H9 (cell line): ENCODE results near the gene MFRP. TPM values are rescaled to one million over a fixed set of nuclear protein-coding genes. Genes with fewer than 3 reads are reported as not detected.

ENCODE experiments used
- DNase-seq: peaks from one replicate; pipeline ENCODE4 v3.0.0-alpha.2; 2017
- H2AFZ ChIP-seq: one replicate; pipeline ENCODE4 v1.6.1; 2013; ENCODE audit warnings: mild to moderate bottlenecking, low read length, control low read depth, moderate library complexity
- H2AK5ac ChIP-seq: 2 replicates; pipeline ENCODE4 v1.6.1; 2013; ENCODE audit warnings: low read length, control low read depth, mixed read lengths; ENCODE audit not compliant: insufficient read length
- H2BK120ac ChIP-seq: one replicate; pipeline ENCODE4 v1.6.1; 2013; ENCODE audit warnings: low read depth, mild to moderate bottlenecking, low read length, control low read depth, inconsistent platforms; ENCODE audit not compliant: poor library complexity, severe bottlenecking
- H2BK12ac ChIP-seq: 2 replicates; pipeline ENCODE4 v1.6.1; 2013; ENCODE audit warnings: low read length, control low read depth, mixed read lengths, low read depth; ENCODE audit not compliant: insufficient read length
- H2BK15ac ChIP-seq: 2 replicates; pipeline ENCODE4 v1.6.1; 2013; ENCODE audit warnings: low read depth, low read length, control low read depth
- H2BK20ac ChIP-seq: one replicate; pipeline ENCODE4 v1.6.1; 2013; ENCODE audit warnings: low read depth, mild to moderate bottlenecking, low read length, control low read depth, inconsistent platforms; ENCODE audit not compliant: poor library complexity, severe bottlenecking
- H2BK5ac ChIP-seq: 2 replicates; pipeline ENCODE4 v1.6.1; 2013; ENCODE audit warnings: low read length, control low read depth, mixed read lengths; ENCODE audit not compliant: insufficient read length
- H3K14ac ChIP-seq: 2 replicates; pipeline ENCODE4 v1.6.1; 2013; ENCODE audit warnings: low read length, control low read depth; ENCODE audit not compliant: insufficient read depth
- H3K18ac ChIP-seq: 2 replicates; pipeline ENCODE4 v1.6.1; 2013; ENCODE audit warnings: low read depth, mild to moderate bottlenecking, mixed read lengths, low read length, control low read depth; ENCODE audit not compliant: insufficient read length
- H3K23ac ChIP-seq: 2 replicates; pipeline ENCODE4 v1.6.1; 2013; ENCODE audit warnings: low read length, control low read depth, mixed read lengths, low read depth; ENCODE audit not compliant: insufficient read length
- H3K23me2 ChIP-seq: 2 replicates; pipeline ENCODE4 v1.6.1; 2013; ENCODE audit warnings: low read depth, mild to moderate bottlenecking, mixed read lengths, low read length, control low read depth; ENCODE audit not compliant: insufficient read length, poor library complexity, severe bottlenecking
- H3K27ac ChIP-seq: 2 replicates; pipeline ENCODE4 v1.5.1; 2013; ENCODE audit warnings: low read length, control low read depth, mixed read lengths, low read depth; ENCODE audit not compliant: insufficient read length
- H3K27me3 ChIP-seq: 2 replicates; pipeline ENCODE4 v1.6.1; 2013; ENCODE audit warnings: low read length, control low read depth, inconsistent platforms; ENCODE audit not compliant: insufficient read depth
- H3K4ac ChIP-seq: 2 replicates; pipeline ENCODE4 v1.6.1; 2013; ENCODE audit warnings: low read depth, mild to moderate bottlenecking, control low read depth, inconsistent platforms, low read length, moderate library complexity
- H3K4me1 ChIP-seq: 2 replicates; pipeline ENCODE4 v1.6.1; 2013; ENCODE audit warnings: low read length, control low read depth, inconsistent platforms; ENCODE audit not compliant: insufficient read depth
- H3K4me2 ChIP-seq: 2 replicates; pipeline ENCODE4 v1.6.1; 2013; ENCODE audit warnings: low read length, control low read depth, mixed read lengths; ENCODE audit not compliant: insufficient read length, insufficient read depth
- H3K56ac ChIP-seq: 2 replicates; pipeline ENCODE4 v1.6.1; 2013; ENCODE audit warnings: low read depth, mild to moderate bottlenecking, mixed read lengths, low read length, control low read depth; ENCODE audit not compliant: insufficient read length
- H3K79me1 ChIP-seq: 2 replicates; pipeline ENCODE4 v1.6.1; 2013; ENCODE audit warnings: low read depth, mild to moderate bottlenecking, moderate library complexity, low read length, control low read depth, inconsistent platforms; ENCODE audit not compliant: insufficient read depth, poor library complexity, severe bottlenecking
- H3K79me2 ChIP-seq: 2 replicates; pipeline ENCODE4 v1.6.1; 2013; ENCODE audit warnings: low read length, control low read depth, inconsistent platforms; ENCODE audit not compliant: insufficient read depth
- H3K9ac ChIP-seq: 2 replicates; pipeline ENCODE4 v1.6.1; 2013; ENCODE audit warnings: low read length, control low read depth, mixed read lengths; ENCODE audit not compliant: insufficient read length; ENCODE audit errors: extremely low read depth
- H3K9me3 ChIP-seq: one replicate; pipeline ENCODE4 v1.6.1; 2013; ENCODE audit warnings: low read depth, low read length, inconsistent platforms; ENCODE audit not compliant: control insufficient read depth
- H3T11ph ChIP-seq: one replicate; pipeline ENCODE4 v1.6.1; 2013; ENCODE audit warnings: mild to moderate bottlenecking, low read length, control low read depth, inconsistent platforms
- H4K20me1 ChIP-seq: one replicate; pipeline ENCODE4 v1.6.1; 2013; ENCODE audit not compliant: control insufficient read depth, insufficient read length, insufficient read depth
- H4K5ac ChIP-seq: 2 replicates; pipeline ENCODE4 v1.6.1; 2013; ENCODE audit warnings: low read depth, mild to moderate bottlenecking, mixed read lengths, low read length, control low read depth; ENCODE audit not compliant: insufficient read length
- H4K8ac ChIP-seq: replicated peaks from 2 replicates; pipeline ENCODE4 v1.6.1; 2013; ENCODE audit warnings: low read length, control low read depth, mixed read lengths, low read depth; ENCODE audit not compliant: insufficient read length
- H4K91ac ChIP-seq: 2 replicates; pipeline ENCODE4 v1.6.1; 2013; ENCODE audit warnings: low read depth, mild to moderate bottlenecking, moderate library complexity, mixed read lengths, low read length, control low read depth; ENCODE audit not compliant: insufficient read length
- H3K27ac Mint-ChIP-seq, 3 experiments: 2 replicates in 2 of 3; 3 replicates in 1 of 3; pipeline ENCODE4 v1.8.0; 2020 to 2021; ENCODE audit warnings: mixed read lengths in 3 of 3, mild to moderate bottlenecking in 1 of 3, moderate library complexity in 1 of 3
- H3K27me3 Mint-ChIP-seq: 2 replicates; pipeline ENCODE4 v1.8.0; 2021; ENCODE audit warnings: low read depth, mild to moderate bottlenecking, moderate library complexity, mixed read lengths
- H3K36me3 Mint-ChIP-seq, 3 experiments: 2 replicates in 2 of 3; 3 replicates in 1 of 3; pipeline ENCODE4 v1.8.0; 2020 to 2021; ENCODE audit warnings: low read depth in 3 of 3, mixed read lengths in 3 of 3; ENCODE audit not compliant: insufficient read depth in 1 of 3
- H3K4me1 Mint-ChIP-seq, 2 experiments: 2 replicates each; pipeline ENCODE4 v1.8.0; 2020; ENCODE audit warnings: mixed read lengths in 2 of 2
- H3K4me3 Mint-ChIP-seq, 2 experiments: 2 replicates in 1 of 2; 3 replicates in 1 of 2; pipeline ENCODE4 v1.8.0; 2020 to 2021; ENCODE audit warnings: mild to moderate bottlenecking in 2 of 2, mixed read lengths in 2 of 2, moderate library complexity in 1 of 2
- H3K9me3 Mint-ChIP-seq, 2 experiments: 2 replicates in 1 of 2; 3 replicates in 1 of 2; pipeline ENCODE4 v1.8.0; 2020; ENCODE audit warnings: mild to moderate bottlenecking in 2 of 2, mixed read lengths in 2 of 2, moderate library complexity in 1 of 2
- CTCF ChIP-seq: fragments of 200-600 bp; sonication (generic); conservative IDR thresholded peaks from 3 replicates; pipeline ENCODE4 v1.8.0; 2021; ENCODE audit warnings: antibody characterized with exemption, mild to moderate bottlenecking
- WGBS: extraction: QIAGEN DNeasy Blood & Tissue Kit; methylation state at CpG from one replicate; pipeline ENCODE4 v1.1.7; 2013; ENCODE audit warnings: missing lambda C conversion rate, low lambda C conversion rate, mixed read lengths; ENCODE audit not compliant: insufficient read length; ENCODE audit errors: extremely low coverage; 5-methylcytosine and 5-hydroxymethylcytosine counted together
- total RNA-seq: library from RNA; stranded (reverse); gene quantifications from 2 replicates; pipeline ENCODE4 v1.2.1, GENCODE V29; 2021

The MFRP gene
- total RNA-seq, 1 experiment from 2014 or later = not detected

DNA sequence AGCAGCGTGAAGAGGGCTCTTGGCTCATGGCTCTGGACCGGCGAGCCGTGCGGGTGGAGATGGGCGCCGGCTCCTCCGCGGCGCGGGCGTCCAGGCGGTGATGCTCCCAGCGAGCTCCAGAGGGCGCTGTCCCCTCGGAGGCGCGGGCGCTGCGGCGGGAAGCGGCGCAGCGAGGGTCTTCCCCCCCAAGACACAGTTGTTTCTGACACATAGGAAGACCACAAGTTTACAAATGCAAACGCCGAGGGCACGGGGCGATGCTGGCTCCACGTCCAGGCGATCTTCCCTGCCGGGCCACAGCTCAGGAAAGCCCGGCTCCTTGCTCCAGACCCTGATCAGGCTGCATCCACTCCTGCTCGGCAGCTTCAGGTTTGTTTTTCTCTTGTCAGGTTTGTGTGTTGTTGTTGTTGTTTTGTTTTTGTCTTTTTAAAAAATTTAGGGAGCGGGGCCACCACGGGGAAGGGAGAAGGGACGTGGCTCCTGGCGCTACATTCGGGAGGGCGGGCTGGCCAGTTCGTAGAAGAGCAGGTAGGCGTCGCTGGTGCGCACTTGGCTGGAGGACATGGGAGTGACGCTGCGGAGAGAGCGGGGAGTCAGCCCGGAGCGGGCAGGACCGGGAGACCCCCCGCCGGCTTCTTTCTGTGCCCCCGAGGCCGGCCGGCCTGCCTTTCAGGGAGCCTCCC, 10.0 kb upstream of the MFRP start:
- no peak overlapping the region for H3K23ac ChIP-seq
- no peak overlapping the region for H3K56ac ChIP-seq
- peaks cover 3% of the 10 kb centered on the region for H3K4me1 ChIP-seq
- H3K23me2 ChIP-seq = peaks cover 6% of the 10 kb centered on the region
- H3K18ac ChIP-seq = peak overlapping the region; percentile 21
- H3K4me2 ChIP-seq = peak overlapping the region; percentile 65
- H3K9ac ChIP-seq = peak overlapping the region; percentile 27
- Mint-ChIP-seq H3K4me1 (peaks cover 32 to 35% of the 10 kb centered on the region in 2 experiments), H3K27me3 (peaks cover 50% of the 10 kb centered on the region), H3K36me3 (peaks cover 13 to 27% (median 24%) of the 10 kb centered on the region in 3 experiments; a peak in 6 of 7 replicates), H3K27ac (peak overlapping the region in 2 of 3 experiments; percentile 42 to 88; a peak in 3 of 7 replicates), H3K4me3 (peak overlapping the region; percentile 71 to 83), H3K9me3 (no peaks in the 10 kb centered on the region)
- no peak overlapping the region for H2BK12ac ChIP-seq
- no CpG with 5 or more reads among the region's 54 CpGs for WGBS
- DNase-seq = peak; percentile 90
- H3K79me2 ChIP-seq = no peaks in the 10 kb centered on the region
- H3T11ph ChIP-seq = no peak overlapping the region
- no peak overlapping the region for H4K91ac ChIP-seq
- H3K9me3 ChIP-seq = no peaks in the 10 kb centered on the region
- peaks cover 4% of the 10 kb centered on the region for H4K20me1 ChIP-seq
- no peak overlapping the region for H3K4ac ChIP-seq
- no peak overlapping the region for H4K8ac ChIP-seq
- no peak overlapping the region for H2AFZ ChIP-seq
- TF ChIP-seq CTCF = peak; percentile 97
- no peak overlapping the region for H2BK20ac ChIP-seq
- no peak overlapping the region for H2AK5ac ChIP-seq
- H2BK120ac ChIP-seq = no peak overlapping the region
- no peak overlapping the region for H2BK5ac ChIP-seq
- no peak overlapping the region for H3K27ac ChIP-seq
- H4K5ac ChIP-seq = no peak overlapping the region
- H3K27me3 ChIP-seq = no peaks in the 10 kb centered on the region
- H2BK15ac ChIP-seq = no peak overlapping the region
- H3K79me1 ChIP-seq = no peaks in the 10 kb centered on the region
- peak overlapping the region; percentile 44; the same call in 1 of the 2 replicates for H3K14ac ChIP-seq
